ENCODE measurements around the gene ZFHX3. TPM values are rescaled to one million over a fixed set of nuclear protein-coding genes. Genes with fewer than 3 reads are reported as not detected.

ZFHX3 gene
- total and polyA plus RNA-seq, 2 experiments from 2014 or later, result 2.8 to 3.9 TPM

DNA sequence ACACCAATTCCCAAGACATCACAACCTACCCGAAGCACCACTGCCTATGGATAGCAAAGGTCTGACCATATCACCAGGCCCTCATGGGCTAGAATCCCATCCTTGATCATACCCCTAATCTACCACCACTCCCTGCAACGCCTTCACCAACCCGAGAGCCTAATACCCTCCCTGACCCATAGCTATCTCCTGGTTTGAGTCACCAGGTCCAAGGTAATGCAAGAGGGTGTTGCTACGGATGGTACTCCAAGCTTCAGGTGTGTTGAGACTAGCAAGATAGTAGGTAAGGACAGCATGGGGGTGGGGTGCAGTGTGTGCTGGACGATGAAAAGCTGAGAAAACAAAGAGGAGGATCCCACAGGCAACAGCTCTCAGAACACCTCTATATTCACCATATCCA, 258.0 kb downstream of the ZFHX3 start:
- no peaks in the 10 kb centered on the region for H3F3A ChIP-seq (ENCODE audit: insufficient read depth)
- in situ Hi-C loops (cut with MboI), result no loop called here
- peaks cover 15% of the 10 kb centered on the region; the same call in 1 of the 2 replicates for H3K36me3 ChIP-seq (ENCODE audit: low read depth)
- DNase-seq, result no peak
- WGBS, 2 experiments (ENCODE audit: low coverage in 1 of 2, low lambda C conversion rate in 2 of 2, missing lambda C conversion rate in 2 of 2), result 99% methylated on average over 5 of the region's 5 CpGs
- no peaks in the 10 kb centered on the region for H3K9me2 ChIP-seq (ENCODE audit: insufficient read depth)
- no peaks in the 10 kb centered on the region for H3K9me3 ChIP-seq (ENCODE audit: low read depth)
- no peaks in the 10 kb centered on the region for H3K27me3 ChIP-seq (replicated peaks; ENCODE audit: insufficient read depth)
- H3K4me1 ChIP-seq (ENCODE audit: insufficient read depth), result peaks cover 6% of the 10 kb centered on the region
- TF ChIP-seq EZH2 (IDR thresholded peaks at IDR 0.05; ENCODE audit: insufficient read depth, poor library complexity, severe bottlenecking) (no peak), EZH2phosphoT487 (IDR thresholded peaks at IDR 0.05; ENCODE audit: insufficient read depth, low read depth) (no peak)
- no peak overlapping the region for H2AFZ ChIP-seq
- H3K4me2 ChIP-seq (ENCODE audit: unreplicated experiment), result no peak overlapping the region
- no peak overlapping the region for H3K4me3 ChIP-seq
- H3K9ac ChIP-seq, result no peak overlapping the region
- no peak overlapping the region for H3K27ac ChIP-seq
- H4K20me1 ChIP-seq (ENCODE audit: insufficient read depth), result no peaks in the 10 kb centered on the region
- no peaks in the 10 kb centered on the region for H3K79me2 ChIP-seq (ENCODE audit: insufficient read depth)

DNA sequence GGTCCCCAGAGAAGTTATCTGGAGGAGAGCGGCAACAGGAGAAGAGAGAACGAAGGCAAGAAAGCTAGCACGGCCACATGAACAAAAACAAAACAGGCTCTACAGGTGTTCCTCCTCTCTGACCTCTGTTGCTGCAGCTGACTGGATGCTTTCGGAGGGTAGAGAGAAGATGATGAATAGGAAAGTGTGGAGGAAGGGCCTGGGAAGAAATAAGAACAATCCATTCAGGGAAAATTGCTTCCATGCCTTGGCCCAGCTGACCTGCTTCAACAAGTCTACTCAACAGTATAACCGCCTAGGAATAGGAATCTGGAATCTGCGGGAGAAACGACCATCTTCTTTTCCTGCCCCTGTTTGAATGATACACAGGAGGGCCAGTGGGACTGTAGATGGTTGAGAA, 258.5 kb downstream of the ZFHX3 start:
- 98 to 100% methylated on average over 7 of the region's 7 CpGs for WGBS, 2 experiments (ENCODE audit: low coverage in 1 of 2, low lambda C conversion rate in 2 of 2, missing lambda C conversion rate in 2 of 2)
- H3K4me1 ChIP-seq (ENCODE audit: insufficient read depth), result peaks cover 6% of the 10 kb centered on the region
- no peak for DNase-seq
- in situ Hi-C loops (cut with MboI), result no loop called here
- no peaks in the 10 kb centered on the region for H3K9me2 ChIP-seq (ENCODE audit: insufficient read depth)
- no peak overlapping the region for H3K4me2 ChIP-seq (ENCODE audit: unreplicated experiment)
- H3F3A ChIP-seq (ENCODE audit: insufficient read depth), result no peaks in the 10 kb centered on the region
- H3K27me3 ChIP-seq (replicated peaks; ENCODE audit: insufficient read depth), result no peaks in the 10 kb centered on the region
- H3K27ac ChIP-seq, result no peak overlapping the region
- H3K9ac ChIP-seq, result no peak overlapping the region
- TF ChIP-seq EZH2 (IDR thresholded peaks at IDR 0.05; ENCODE audit: insufficient read depth, poor library complexity, severe bottlenecking) (no peak), EZH2phosphoT487 (IDR thresholded peaks at IDR 0.05; ENCODE audit: insufficient read depth, low read depth) (no peak)
- no peaks in the 10 kb centered on the region for H4K20me1 ChIP-seq (ENCODE audit: insufficient read depth)
- no peak overlapping the region for H3K4me3 ChIP-seq
- no peak overlapping the region for H2AFZ ChIP-seq
- H3K9me3 ChIP-seq (ENCODE audit: low read depth), result no peaks in the 10 kb centered on the region
- H3K36me3 ChIP-seq (ENCODE audit: low read depth), result peaks cover 13% of the 10 kb centered on the region; the same call in 1 of the 2 replicates
- no peaks in the 10 kb centered on the region for H3K79me2 ChIP-seq (ENCODE audit: insufficient read depth)

- 0 out of 2 replicates have a peak overlapping the region, but pooled peaks have one; percentile 30 for H3K27ac ChIP-seq
- no peaks in the 10 kb centered on the region for H3K27me3 ChIP-seq (replicated peaks; ENCODE audit: insufficient read depth)
- no peak overlapping the region for H3K9ac ChIP-seq
- no peak for TF ChIP-seq EZH2 (IDR thresholded peaks at IDR 0.05; ENCODE audit: insufficient read depth, poor library complexity, severe bottlenecking)
- no peak for TF ChIP-seq EZH2phosphoT487 (IDR thresholded peaks at IDR 0.05; ENCODE audit: insufficient read depth, low read depth)
- peaks cover 2% of the 10 kb centered on the region; the same call in 1 of the 2 replicates for H3K36me3 ChIP-seq (ENCODE audit: low read depth)
- H3F3A ChIP-seq (ENCODE audit: insufficient read depth), result no peaks in the 10 kb centered on the region
- no peaks in the 10 kb centered on the region for H3K9me2 ChIP-seq (ENCODE audit: insufficient read depth)
- no peaks in the 10 kb centered on the region for H3K79me2 ChIP-seq (ENCODE audit: insufficient read depth)
- WGBS, 2 experiments (ENCODE audit: low coverage in 1 of 2, low lambda C conversion rate in 2 of 2, missing lambda C conversion rate in 2 of 2), result 94 to 95% methylated on average over 18 of the region's 18 CpGs
- no peaks in the 10 kb centered on the region for H3K9me3 ChIP-seq (ENCODE audit: low read depth)
- H3K4me3 ChIP-seq, result no peak overlapping the region
- no peak overlapping the region for H3K4me2 ChIP-seq (ENCODE audit: unreplicated experiment)
- DNase-seq, result no peak
- H3K4me1 ChIP-seq (ENCODE audit: insufficient read depth), result peaks cover 15% of the 10 kb centered on the region
- H4K20me1 ChIP-seq (ENCODE audit: insufficient read depth), result no peaks in the 10 kb centered on the region
- H2AFZ ChIP-seq, result no peak overlapping the region
- in situ Hi-C loops (cut with MboI), result no loop called here
Observed at GRCh38 chr16:72788269-72788809, 259.6 kb downstream of the ZFHX3 start.

DNA sequence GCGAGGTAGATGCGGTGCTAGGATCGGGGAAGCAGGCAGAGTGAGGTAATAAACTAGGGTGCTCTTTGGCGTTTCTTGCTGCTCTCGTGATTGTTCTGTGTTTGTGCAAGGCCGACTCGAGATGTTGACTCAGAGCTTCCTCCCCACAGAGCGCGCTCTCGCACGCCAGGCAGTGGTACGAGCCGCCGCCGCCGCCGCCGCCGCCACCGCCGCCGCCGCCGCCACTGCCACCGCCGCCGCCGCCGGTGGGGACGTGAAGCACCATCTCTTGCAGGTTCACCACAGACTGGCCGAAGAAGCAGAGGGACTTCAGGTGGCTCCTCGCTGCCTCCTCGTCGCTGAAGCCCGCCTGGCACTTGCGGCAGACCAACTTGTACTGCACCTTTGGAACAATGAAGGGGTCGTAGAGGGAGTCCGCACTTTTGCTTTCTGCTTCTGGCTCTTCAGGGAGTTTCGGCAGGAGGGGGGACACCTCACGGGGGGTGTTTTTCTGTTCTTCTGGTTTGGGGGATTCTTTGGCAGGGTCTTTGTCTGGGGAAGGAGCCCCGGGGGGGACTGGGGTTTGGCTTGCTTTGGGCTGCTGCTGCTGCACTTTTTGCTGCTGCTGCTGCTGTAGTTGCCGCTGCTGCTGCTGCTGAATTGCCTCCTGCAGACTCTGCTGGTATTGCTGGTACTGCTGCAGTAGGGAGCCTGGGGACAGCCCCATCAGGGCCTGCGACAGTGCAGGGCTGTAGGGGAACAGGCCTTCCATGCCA, 260.2 kb downstream of the ZFHX3 start:
- peak; percentile 97 for DNase-seq
- Histone ChIP-seq H3K4me1 (ENCODE audit: insufficient read depth) (peaks cover 17% of the 10 kb centered on the region), H3K4me2 (ENCODE audit: unreplicated experiment) (peak overlapping the region; percentile 84), H3K79me2 (ENCODE audit: insufficient read depth) (no peaks in the 10 kb centered on the region), H3K36me3 (ENCODE audit: low read depth) (no peaks in the 10 kb centered on the region), H3K27me3 (replicated peaks; ENCODE audit: insufficient read depth) (no peaks in the 10 kb centered on the region), H3K27ac (peak overlapping the region; percentile 69), H3K9me3 (ENCODE audit: low read depth) (no peaks in the 10 kb centered on the region), H3K4me3 (peak overlapping the region; percentile 67), H3K9ac (peak overlapping the region; percentile 84), H3K9me2 (ENCODE audit: insufficient read depth) (no peaks in the 10 kb centered on the region), H3F3A (ENCODE audit: insufficient read depth) (no peaks in the 10 kb centered on the region), H2AFZ (peak overlapping the region; percentile 81; the same call in 1 of the 2 replicates), H4K20me1 (ENCODE audit: insufficient read depth) (no peaks in the 10 kb centered on the region)
- 11 to 15% methylated on average over 11 to 43 of the region's 43 CpGs for WGBS, 2 experiments (ENCODE audit: low coverage in 1 of 2, low lambda C conversion rate in 2 of 2, missing lambda C conversion rate in 2 of 2)
- in situ Hi-C loops (cut with MboI), result no loop called here
- TF ChIP-seq EZH2 (IDR thresholded peaks at IDR 0.05; ENCODE audit: insufficient read depth, poor library complexity, severe bottlenecking) (no peak), EZH2phosphoT487 (IDR thresholded peaks at IDR 0.05; ENCODE audit: insufficient read depth, low read depth) (no peak)

All from GM23248 (cell line).